HG02763 (cell line): ENCODE measurements around the gene FADS6.

ENCODE experiments used
- ATAC-seq: cut with Tn5 transposase; IDR thresholded peaks from one replicate; pipeline ENCODE4 v1.9.1; 2021; ENCODE audit warnings: mild to moderate bottlenecking, moderate library complexity; ENCODE audit not compliant: unreplicated experiment

The FADS6 gene

DNA sequence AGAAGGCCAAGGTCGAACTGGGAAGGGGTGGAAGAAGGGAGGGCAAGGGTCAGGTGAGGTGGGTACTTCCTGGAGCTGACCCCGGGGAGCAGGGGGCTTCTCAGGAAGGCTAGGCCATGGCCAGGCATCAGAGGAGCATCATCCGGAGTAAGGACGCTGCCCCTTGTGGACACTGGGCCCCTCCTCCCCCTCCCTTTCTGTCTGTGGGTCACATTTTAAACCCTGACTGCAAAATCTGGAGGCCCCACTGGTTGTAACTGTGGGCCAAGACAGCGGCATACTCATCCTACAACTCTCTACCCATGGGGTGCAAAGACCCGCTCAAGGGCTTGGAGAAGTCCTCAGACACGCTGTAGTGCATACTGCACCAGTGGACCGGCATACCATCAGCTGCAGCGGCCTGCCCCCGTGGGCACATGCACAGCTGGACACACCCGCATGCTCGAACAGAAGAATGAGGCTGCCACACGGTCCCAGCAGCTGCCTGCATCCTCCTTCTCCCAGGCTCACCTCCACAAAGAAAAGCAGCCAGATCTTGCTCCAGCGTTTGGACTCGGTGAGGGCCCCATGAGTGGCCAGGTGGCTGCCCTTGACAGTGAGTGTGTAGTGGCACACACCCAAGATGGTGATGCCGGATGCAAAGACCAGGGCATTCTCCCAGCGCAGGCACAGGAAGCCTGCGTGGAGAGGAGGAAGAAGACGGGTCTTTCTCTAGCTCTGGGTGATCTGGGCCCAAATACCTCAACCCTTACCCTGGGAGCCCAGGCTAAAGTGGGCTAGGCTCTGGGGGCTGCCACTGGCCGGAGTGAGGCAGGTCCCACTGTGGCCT, 1.2 kb downstream of the FADS6 start:
- no peak for ATAC-seq

DNA sequence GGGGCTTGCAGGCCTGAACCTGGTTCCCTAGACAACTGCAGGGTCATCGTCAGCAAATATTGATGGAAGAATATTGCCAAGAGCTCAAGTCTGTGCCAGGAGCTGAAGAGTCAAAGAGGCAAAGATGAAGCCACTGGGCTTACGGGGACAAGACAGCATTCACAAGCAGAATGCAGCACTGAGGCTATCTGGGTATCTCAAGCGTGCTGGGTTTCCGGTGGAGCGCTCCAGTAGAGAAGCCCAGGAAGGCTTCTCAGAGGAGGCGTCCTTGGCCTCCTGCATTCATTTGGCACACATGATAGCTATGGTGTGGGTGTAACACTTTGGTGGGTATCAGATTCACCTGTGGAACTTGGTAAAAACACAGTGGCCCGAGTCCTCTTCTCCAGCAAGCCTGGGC, 2.9 kb downstream of the FADS6 start:
- no peak for ATAC-seq

DNA sequence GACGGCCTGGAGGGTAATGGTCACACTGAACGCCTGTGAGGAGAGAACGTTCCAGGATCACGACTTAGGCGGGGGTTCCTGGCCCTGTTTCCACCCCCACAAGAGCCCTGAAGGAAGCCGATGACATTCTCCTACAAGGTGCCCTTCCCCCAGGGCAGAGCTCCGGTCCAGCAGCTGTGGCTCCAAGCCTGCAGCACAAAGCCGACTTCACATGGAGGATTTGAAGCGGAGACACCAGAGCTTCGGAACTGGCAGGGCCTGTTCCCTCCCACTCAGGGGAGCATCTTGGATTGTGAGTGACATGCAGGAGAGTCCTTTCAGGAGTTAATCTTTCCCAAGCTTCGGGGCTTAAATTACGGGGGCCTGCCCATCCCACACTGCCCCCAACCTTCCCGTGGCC, 5.0 kb downstream of the FADS6 start:
- no peak for ATAC-seq

DNA sequence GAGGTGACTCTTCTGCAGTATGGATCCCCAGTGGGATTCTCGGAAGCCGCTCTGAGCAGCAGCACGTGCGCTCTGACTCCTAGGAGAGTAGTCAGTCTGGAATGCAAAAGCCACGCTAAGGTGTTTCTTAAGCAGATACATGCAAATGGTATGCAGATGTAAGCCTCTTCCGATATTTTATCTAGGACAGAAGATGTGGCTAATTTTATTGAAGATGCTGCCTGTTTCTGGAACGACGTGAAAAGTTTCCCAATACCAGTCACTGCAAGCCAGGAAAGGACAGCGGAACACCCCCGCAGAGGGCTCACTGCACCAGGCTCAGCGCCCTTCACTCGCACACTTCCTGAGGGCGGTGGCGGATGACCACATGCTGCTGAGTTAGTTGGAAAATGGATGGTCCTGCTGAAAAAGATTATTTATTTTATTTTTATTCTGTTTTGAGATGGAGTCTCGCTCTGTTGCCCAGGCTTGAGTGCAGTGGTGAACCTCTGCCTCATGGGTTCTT, 10.1 kb downstream of the FADS6 start:
- ATAC-seq: no peak

DNA sequence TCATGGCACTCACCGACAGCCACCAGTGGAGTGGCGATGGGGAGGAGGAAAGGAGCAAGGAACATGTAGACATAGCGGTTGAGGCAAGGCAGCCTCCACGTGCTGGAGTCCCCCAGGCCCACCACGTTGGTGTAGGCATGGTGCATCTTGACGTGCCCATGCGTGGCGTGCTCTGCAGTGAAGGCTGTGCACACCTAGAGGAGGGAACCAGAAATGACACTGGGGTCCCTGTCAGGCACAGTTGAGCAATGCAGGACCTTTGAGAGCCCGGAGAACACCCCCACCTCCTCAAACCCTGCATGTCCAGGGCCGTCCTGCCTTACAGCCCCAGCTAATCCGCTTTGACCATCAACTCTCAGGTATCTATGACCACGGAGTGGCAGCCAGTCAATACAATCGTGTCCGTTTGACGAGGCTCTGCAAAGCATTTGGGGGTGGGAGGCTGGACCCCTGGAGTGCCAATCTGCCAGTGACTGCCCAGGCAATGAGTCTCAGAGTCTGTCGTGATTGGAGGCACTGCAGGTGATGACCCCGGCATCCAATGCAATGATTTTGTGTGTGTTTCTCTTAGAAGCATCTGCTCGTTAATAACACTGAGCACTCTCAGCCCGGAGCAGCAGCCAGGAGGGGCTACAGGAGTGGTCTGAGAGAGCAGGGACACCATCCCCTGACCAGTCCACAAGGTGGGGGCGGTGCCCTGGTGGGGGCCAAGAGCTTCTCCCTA, 10.8 kb downstream of the FADS6 start:
- no peak for ATAC-seq

DNA sequence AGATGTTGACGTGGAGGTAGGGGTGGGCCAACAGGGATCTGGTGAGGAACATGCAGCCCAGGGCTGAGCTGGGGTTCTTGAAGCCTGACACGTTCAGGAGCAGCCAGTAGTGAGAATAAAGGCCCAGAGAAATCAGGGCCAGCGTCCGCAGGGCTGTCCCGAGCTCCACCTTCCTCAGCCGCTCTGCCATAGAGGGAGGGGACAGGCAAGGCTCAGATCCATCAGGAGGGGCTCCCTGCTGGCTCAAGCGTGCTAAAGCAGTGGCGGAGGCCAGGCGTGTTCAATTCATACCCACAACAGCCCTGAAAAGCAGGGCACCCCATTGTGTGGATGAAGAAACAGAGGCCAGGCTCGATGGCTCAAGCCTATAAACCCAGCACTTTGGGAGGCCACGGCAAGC, 12.4 kb downstream of the FADS6 start:
- no peak for ATAC-seq

DNA sequence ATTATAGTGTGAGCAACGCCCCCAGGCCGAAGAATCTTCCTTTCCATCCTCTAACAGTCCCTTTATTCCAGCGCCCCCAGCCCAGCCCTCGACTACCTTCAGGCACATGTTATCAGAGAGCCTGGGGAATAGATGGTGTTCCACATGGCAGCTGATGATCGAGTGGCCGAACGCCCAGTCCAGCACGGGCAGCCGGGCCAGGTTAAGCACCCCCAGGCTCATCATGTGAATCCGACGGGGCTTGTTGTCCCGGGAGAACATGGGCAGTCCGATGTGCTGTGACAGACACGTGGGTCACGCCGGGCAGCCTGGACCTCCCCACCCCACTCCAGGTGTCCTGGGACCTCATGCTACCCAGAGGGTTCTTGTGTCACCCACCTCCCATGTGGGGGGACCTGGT, 14.1 kb downstream of the FADS6 start:
- no peak for ATAC-seq

DNA sequence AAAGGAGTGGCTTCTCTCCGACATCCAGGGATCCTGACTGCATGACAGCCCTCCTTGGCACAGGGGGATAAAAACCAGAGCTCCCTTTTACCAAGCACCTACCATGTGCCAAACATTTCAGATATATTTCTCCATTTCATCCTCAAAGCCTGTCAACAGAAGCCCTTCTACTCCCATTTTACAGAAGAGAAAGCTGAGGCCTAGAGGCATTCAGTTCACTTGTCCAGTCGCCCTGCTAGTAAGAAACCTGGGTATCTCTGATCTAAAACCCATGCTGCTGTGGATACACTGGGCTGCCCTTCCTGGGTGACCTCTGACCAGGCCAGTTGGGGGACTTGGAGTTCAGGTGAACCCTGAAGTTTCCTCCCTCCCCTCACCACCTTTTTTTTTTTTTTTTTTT, 14.8 kb downstream of the FADS6 start:
- ATAC-seq: no peak

DNA sequence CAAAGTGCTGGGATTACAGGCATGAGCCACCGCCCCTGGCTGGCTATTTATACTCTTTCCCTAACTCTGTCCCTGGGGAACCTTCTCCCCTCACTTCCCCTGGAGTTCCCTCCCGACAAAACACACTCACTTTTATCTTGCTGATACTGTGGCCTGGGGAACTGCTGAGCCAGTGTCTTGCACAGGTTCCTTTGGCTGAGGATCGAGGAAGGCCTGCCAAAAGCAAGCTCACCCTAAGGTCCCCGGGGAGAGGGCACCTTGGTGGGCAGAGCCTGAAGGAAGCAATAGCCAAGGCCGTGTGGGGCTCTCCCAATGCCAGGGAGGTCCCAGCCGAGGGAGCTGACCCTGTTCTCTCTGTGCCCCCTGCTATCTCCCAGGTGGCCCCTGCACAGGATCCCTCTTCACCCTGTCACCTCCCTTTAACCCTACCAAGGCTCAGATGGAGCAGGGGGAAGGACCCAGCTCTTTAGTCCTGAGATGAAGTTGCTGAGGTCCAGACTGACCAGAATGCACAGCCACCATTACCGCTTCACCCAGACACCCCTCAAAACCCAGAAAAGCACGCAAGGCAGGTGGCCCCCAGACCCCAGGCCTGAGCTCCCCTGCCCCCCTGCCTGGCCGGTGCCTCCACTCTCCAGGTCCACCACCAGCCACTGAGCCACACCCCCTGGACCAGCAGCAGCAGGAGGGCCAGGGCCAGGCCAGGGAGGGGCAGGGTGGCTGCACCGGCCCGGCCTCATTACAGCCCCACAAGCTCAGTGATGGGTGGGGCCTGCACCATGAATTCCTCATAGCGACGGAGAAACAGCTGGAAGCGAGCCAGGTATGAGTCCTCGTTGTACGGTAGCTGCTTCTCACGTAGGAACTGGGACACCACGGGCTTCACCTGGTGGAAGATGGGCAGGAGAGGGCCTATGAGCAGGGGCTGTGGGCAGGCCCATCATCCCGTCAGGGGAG, 15.6 kb downstream of the FADS6 start:
- ATAC-seq: no peak

DNA sequence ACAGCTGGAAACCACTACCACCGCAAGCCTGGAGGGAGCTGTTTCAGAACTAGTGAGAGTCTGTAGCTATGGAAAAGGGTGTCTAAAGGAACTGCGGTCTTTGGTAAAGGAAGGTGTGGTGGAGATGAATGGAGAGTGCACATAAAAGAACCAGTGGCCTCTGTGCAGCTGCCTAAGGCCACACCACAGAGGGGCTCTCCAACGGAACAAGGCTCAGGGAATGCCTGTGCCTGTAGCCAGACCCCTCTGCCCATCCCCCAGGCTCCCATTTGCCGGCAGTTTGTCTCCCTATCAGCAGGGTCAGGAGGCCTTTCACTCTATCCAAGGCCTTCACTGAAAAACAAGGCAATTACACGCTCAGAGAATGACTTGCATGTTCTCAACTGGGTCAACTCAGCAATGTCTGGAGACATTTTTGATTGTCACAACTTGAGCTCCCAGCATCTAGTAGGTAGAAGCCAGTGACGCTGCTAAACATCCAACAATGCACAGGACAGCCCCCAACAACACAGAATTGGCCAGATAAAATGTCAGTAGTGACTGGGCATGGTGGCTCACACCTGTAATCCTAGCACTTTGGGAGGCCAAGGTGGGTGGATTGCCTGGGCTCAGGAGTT, 17.3 kb downstream of the FADS6 start:
- no peak for ATAC-seq

DNA sequence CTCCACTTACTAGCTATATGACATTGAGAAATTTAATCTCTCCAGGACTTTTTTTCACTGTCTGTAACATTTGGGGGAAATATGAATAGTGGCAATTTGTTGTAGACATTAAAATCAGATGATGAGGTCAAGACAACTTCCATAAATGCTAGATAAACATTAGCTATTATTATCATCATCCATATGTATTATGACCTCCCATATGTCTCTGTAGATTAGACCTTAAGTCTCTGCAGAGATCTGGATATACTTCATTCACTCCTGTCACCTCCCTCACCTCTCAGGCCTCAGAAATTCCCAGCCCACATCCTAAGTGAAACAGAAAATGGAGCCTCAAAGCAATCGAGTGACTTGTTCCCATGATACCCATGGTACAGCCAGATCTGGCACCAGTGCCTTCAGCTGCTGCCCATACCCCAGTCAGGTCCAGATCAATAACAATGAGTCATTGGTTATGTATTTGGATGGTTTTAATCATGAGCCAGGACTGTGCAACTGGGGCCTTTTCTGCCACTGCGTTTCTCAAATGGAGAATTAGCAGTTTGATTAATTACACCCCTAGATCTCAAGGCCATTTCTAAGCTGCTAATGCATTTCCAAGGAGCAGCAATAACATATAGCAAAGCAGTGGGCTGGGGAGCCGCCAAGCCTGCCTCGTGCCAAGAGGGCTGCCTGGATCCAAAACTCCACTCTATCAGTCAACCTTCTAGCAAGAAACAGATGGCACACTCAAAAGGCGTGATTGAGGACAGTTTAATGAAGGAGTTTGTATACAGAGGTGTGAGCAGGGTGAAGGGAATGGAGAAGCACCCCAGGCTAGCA, 18.1 kb downstream of the FADS6 start:
- no peak for ATAC-seq

DNA sequence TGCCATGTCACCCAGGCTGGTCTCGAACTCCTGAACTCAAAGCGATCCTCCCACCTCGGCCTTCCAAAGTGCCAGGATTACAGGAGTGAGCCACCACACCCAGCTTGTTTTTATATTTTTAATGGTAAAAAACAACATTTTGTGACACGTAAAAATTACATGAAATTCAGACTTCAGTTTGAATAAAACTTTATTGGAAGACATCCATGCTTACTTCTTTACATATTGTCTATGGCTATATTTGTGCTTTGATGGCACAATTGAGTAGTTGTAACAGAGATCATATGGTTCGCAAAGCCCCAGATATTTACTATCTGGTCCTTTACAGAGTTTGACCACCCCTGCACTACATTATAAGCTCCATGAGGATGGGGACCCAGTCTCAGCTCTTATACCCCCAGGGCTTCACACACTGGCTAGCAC, 18.8 kb downstream of the FADS6 start:
- no peak for ATAC-seq

DNA sequence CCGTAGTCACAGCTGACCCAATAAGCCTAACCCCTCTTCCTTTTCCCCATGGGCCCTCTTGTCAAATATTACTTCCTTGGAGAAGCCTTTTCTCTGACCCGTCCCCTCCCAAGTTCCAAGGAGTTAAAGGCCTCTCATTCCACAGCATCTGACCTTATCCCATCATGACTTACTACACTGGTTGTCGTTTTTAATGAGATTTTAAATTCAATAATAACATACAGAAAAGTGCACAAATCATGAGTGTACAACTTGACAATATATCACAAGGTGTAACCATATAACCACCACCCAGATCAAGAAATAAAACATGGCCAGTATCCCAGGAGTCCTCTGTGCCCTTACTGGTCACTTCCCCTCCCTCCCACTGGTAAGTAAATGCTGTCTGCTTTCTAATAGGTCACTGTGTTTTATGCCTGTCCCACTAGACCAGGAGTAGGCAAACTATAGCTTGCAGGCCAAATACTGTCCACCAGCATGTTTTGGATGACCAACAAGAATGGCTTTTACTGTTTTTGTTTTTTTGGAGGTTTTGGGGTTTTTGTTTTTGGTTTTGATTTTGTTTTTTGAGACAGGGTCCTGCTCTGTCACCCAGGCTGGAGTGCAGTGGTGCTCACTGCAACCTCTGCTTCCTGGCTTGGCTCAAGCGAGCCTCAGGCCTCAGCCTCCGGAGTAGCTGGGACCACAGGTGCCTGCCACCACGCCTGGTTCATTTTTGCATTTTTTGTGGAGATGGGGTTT, 19.4 kb downstream of the FADS6 start:
- no peak for ATAC-seq

DNA sequence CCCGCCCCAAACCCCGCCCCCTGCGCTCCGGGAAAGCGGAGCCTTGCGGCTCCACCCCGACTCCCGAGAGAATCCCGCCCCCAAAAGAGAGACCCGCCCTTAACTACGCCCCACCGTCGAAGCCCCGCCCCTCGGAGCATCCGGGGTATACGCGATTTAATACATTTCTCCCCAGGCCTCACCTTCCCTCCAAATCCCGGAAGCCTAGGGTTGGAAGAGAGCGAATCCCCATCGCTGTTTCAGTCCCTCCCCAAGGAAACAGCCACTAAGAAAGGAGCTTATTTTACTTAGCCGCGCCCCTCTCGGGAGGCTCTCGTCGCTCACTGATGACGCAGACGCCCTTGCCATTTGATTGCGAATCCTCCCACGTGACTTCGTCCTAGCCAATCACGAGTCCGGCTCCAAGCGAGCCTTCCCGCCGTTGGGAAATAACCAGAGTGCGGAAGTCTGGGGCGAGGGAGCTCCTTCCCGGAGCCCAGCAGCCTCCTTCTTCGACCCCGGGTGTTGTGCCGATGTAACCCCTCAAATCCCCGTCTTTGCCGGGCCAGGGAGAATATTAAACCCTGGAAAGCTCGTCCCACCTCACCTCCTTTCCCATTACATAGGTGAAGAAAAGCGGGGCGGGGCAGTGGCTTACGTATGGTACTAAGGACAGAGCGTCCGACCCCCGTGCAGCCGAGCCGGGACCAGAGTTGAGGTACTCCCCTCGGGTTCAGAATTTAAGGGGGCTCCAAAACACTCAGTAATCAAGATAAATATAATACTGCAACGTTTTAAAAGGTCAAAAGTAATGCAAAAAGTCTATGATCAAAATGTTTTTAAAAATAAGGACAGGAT, 20.2 kb downstream of the FADS6 start:
- peak; percentile 94 for ATAC-seq

DNA sequence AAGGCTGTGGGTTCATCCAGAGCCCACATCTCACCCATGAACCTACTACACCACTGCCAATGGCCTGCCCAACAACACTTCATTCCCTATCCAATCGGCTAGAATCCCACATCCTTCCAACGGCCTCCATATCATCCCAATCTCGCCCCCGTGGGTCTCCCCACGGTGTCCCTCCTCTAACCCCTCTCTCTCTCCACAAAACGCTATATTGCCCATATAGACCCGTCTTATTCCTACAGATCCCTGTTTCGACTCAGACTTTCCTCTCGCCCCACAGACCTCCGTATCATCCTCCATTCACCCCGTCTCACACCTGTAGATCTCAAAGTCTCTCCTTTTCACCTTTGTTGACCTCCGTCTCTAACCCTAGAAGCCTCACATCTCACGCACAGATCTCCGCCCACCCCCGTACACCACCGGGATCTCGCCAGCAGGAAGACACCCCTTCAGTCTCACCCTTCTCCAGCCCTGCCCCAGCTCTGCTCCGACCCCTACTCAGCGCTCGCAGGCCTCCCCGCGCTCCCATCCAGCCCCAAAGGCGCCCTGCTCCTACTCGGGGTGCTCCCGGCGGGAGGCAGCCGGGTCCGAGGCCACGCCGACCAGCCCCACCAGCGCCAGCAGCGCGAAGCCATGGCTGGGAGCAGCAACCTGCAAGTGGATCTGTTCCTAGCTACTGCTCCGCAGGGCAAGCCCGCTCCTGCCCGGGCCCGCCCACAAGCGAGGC, 21.0 kb downstream of the FADS6 start, which contains the start of gene FDXR:
FDXR (minus strand) TSS at position 682 of the 724 bp plus-strand sequence; CDS start at position 632, 50 bp downstream.
- peak; percentile 10 for ATAC-seq

DNA sequence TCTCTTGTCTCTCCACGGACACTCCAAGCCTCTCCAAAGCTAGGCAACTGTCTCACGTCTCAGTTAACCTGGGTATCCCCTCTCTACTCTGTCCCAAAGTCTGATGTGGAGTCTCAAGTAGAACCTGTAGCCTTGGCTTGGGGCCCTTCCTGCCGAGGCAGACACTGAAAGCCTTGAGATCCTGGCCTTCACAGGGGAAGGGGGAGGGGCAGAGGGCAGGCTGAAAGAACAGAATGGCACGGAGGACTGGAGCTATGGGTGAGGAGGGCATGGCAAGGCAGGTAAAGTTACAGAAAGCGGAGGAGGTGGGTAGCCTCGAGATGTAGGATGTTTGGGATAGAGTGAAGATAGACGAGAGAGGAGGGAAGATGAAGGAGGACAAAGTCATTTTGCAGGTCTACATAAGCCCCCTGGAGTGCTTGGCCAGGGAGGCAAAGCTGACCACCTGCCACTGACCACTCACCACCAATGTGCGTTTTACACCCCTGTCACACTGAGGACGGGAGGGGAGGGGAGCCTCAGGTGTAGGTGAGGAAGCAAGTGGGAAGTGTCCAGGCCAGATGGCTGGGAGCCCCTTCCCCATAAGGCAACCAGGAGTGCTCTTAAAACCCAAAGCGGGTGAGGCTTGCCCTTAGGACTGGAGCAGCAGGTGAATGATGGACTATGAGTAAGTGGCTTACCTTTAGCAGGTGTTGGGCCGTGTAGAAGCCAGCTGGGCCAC, 21.9 kb downstream of the FADS6 start:
- ATAC-seq: no peak

DNA sequence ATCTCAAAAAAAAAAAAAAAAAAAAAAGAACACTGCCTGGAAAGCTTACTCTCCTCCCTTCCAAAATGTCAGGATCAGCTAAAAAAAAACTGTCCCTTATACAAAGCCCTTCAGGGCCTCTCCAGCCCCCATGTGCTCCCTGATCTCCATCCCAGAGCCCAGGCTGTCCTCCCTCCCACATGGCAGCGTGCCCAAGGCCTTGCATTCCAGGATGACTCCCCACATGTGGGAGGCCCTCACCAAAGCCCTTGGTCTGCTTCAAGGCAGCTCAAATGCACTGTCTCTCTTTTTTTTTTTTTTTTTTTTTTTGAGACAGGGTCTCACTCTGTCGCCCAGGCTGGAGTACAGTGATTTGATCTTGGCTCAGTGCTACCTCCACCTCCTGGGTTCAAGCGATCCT, 22.9 kb downstream of the FADS6 start:
- no peak for ATAC-seq
